VCaP (cell line): ENCODE results near the gene STX7.
"Not testable (repeated sequence)": the region's sequence is repeated elsewhere in the genome, so short reads cannot be mapped to it uniquely, and the experiment has no call there.

Source experiments
- H3K27ac ChIP-seq: fragments of 450-650 bp; 2 replicates; pipeline ENCODE4 v1.5.1; 2017
- CTCF ChIP-seq: fragments of 450-650 bp; conservative IDR thresholded peaks from 2 replicates; pipeline ENCODE4 v1.5.1; 2017; ENCODE audit warnings: mild to moderate bottlenecking, moderate library complexity

The STX7 gene

GRCh38 chr6:132512638-132513632 is at the start of gene STX7:
TSS of gene STX7 (minus strand) at chr6:132513116. CDS start at chr6:132503530, 9,586 bp downstream.
- H3K27ac ChIP-seq = peak within 1 kb of the TSS; percentile 71
- no peak for TF ChIP-seq CTCF

- not testable (repeated sequence) for H3K27ac ChIP-seq
Observed at GRCh38 chr6:132560087-132560486, 47.2 kb upstream of the STX7 start.

- no peak within 1 kb of the TSS for H3K27ac ChIP-seq
- no peak for TF ChIP-seq CTCF
Observed at GRCh38 chr6:132552372-132552771, 39.5 kb upstream of the STX7 start, which contains the start of gene TAAR8. TSS of gene TAAR8 (plus strand) at chr6:132552672. CDS start at chr6:132552693, 21 bp downstream.

- TF ChIP-seq CTCF = no peak
- no peak overlapping the region for H3K27ac ChIP-seq
Observed at GRCh38 chr6:132551214-132551613, 38.3 kb upstream of the STX7 start.

- H3K27ac ChIP-seq = no peak overlapping the region
- TF ChIP-seq CTCF = no peak
Observed at GRCh38 chr6:132548746-132549463, 36.0 kb upstream of the STX7 start.

- H3K27ac ChIP-seq = no peak overlapping the region
- TF ChIP-seq CTCF = no peak
Observed at GRCh38 chr6:132544826-132545225, 31.9 kb upstream of the STX7 start.

GRCh38 chr6:132537977-132538376 is 25.1 kb upstream of the STX7 start, which contains the start of gene TAAR9:
TSS of gene TAAR9 (plus strand) at chr6:132538277. CDS start at chr6:132538290, 13 bp downstream.
- no peak for TF ChIP-seq CTCF
- H3K27ac ChIP-seq = no peak within 1 kb of the TSS
